ENCODE data around the gene PARK7. TPM values are rescaled to one million over a fixed set of nuclear protein-coding genes. Genes with fewer than 3 reads are reported as not detected.

PARK7 gene
- total RNA-seq, 1 experiment from 2014 or later = 352 TPM

DNA sequence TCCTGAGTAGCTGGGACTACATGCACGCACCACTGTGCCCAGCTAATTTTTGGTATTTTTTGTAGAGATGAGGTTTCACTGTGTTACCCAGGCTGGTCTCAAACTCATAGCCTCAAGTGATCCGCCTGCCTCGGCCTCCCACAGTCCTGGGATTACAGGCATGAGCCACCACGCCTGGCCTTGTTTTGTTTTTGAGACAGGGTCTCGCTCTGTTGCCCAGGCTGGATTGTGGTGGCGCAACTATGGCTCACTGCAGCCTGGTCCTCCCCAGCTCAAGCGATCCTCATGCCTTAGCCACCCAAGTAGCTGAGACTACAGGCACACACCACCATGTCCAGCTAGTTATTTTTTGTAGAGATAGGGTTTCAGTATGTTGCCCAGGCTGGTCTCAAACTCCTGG lies 26.0 kb downstream of the PARK7 start:
- no TSS peak for BruUV-seq (replicated peaks)
- no peak for TF ChIP-seq EZH2 (IDR thresholded peaks at IDR 0.05; ENCODE audit: borderline replicate concordance, low read depth, low read length, poor library complexity, severe bottlenecking)
- no peak for TF ChIP-seq CTCF (conservative IDR thresholded peaks at IDR 0.05; ENCODE audit: low read depth, low read length)
- POLR2A ChIA-PET (ENCODE audit: low non-redundant PET) = interaction anchor here (0.5 kb wide), 1 partner anchor 8 kb away, joined by 3 read pairs; no protein-coding TSS in a partner anchor
- Histone ChIP-seq H3K36me3 (ENCODE audit: insufficient read depth, low read length, poor library complexity, severe bottlenecking) (peaks cover 35% of the 10 kb centered on the region), H3K4me3 (ENCODE audit: low read depth, low read length, poor library complexity, severe bottlenecking) (no peak overlapping the region), H3K9me3 (ENCODE audit: low read depth, low read length, poor library complexity, severe bottlenecking) (no peaks in the 10 kb centered on the region), H3K4me1 (ENCODE audit: insufficient read depth, low read length, poor library complexity, severe bottlenecking) (no peaks in the 10 kb centered on the region), H3K27me3 (replicated peaks; ENCODE audit: insufficient read depth, low read depth, low read length, poor library complexity) (no peaks in the 10 kb centered on the region), H3K27ac (ENCODE audit: low read depth, low read length, poor library complexity, severe bottlenecking) (no peak overlapping the region)
- DNase-seq (ENCODE audit: low spot score) = no peak
- CTCF ChIA-PET = no interaction called here
- intact Hi-C loops (cut with micrococcal nuclease; ENCODE audit: unreplicated experiment) = loop anchor here (10.0 kb wide), 1 partner anchor 857 kb away; no protein-coding TSS in a partner anchor

- POLR2A ChIA-PET (ENCODE audit: low non-redundant PET) = interaction anchor here (0.6 kb wide), 1 partner anchor 326 kb away, joined by 3 read pairs; no protein-coding TSS in a partner anchor
These were observed 27.1 kb downstream of the PARK7 start for GRCh38 chr1:7988576-7988975.

GRCh38 chr1:7989762-7990428 lies 28.4 kb downstream of the PARK7 start:
- no peak overlapping the region for H3K4me3 ChIP-seq (ENCODE audit: low read depth, low read length, poor library complexity, severe bottlenecking)
- no peak overlapping the region for H3K27ac ChIP-seq (ENCODE audit: low read depth, low read length, poor library complexity, severe bottlenecking)
- no peaks in the 10 kb centered on the region for H3K9me3 ChIP-seq (ENCODE audit: low read depth, low read length, poor library complexity, severe bottlenecking)
- H3K36me3 ChIP-seq (ENCODE audit: insufficient read depth, low read length, poor library complexity, severe bottlenecking) = peaks cover 15% of the 10 kb centered on the region
- H3K4me1 ChIP-seq (ENCODE audit: insufficient read depth, low read length, poor library complexity, severe bottlenecking) = no peaks in the 10 kb centered on the region
- DNase-seq (ENCODE audit: low spot score) = no peak
- TF ChIP-seq EZH2 (IDR thresholded peaks at IDR 0.05; ENCODE audit: borderline replicate concordance, low read depth, low read length, poor library complexity, severe bottlenecking) (no peak), CTCF (conservative IDR thresholded peaks at IDR 0.05; ENCODE audit: low read depth, low read length) (no peak)
- H3K27me3 ChIP-seq (replicated peaks; ENCODE audit: insufficient read depth, low read depth, low read length, poor library complexity) = no peaks in the 10 kb centered on the region
- intact Hi-C loops (cut with micrococcal nuclease; ENCODE audit: unreplicated experiment) = loop anchor here (10.0 kb wide), 1 partner anchor 855 kb away; no protein-coding TSS in a partner anchor
- no TSS peak for BruUV-seq (replicated peaks)
- ChIA-PET POLR2A (ENCODE audit: low non-redundant PET) (no interaction called here), CTCF (no interaction called here)

More at GRCh38 chr1:7988576-7988975, 27.1 kb downstream of the PARK7 start:
- CTCF ChIA-PET = no interaction called here
- Histone ChIP-seq H3K4me3 (ENCODE audit: low read depth, low read length, poor library complexity, severe bottlenecking) (no peak overlapping the region), H3K27me3 (replicated peaks; ENCODE audit: insufficient read depth, low read depth, low read length, poor library complexity) (no peaks in the 10 kb centered on the region), H3K36me3 (ENCODE audit: insufficient read depth, low read length, poor library complexity, severe bottlenecking) (peaks cover 25% of the 10 kb centered on the region), H3K27ac (ENCODE audit: low read depth, low read length, poor library complexity, severe bottlenecking) (no peak overlapping the region), H3K9me3 (ENCODE audit: low read depth, low read length, poor library complexity, severe bottlenecking) (no peaks in the 10 kb centered on the region), H3K4me1 (ENCODE audit: insufficient read depth, low read length, poor library complexity, severe bottlenecking) (no peaks in the 10 kb centered on the region)
- no peak for TF ChIP-seq EZH2 (IDR thresholded peaks at IDR 0.05; ENCODE audit: borderline replicate concordance, low read depth, low read length, poor library complexity, severe bottlenecking)
- no TSS peak for BruUV-seq (replicated peaks)
- no peak for DNase-seq (ENCODE audit: low spot score)
- intact Hi-C loops (cut with micrococcal nuclease; ENCODE audit: unreplicated experiment) = loop anchor here (10.0 kb wide), 1 partner anchor 856 kb away; no protein-coding TSS in a partner anchor
